CD4-positive, CD25-positive, alpha-beta regulatory T cell (primary cell): ENCODE results near the gene HIC1. TPM values are rescaled to one million over a fixed set of nuclear protein-coding genes. Genes with fewer than 3 reads are reported as not detected.

Experiments used
- ATAC-seq, 2 donors: fragments of 150-1000 bp; cut with Tn5 transposase; one replicate each; pipeline ENCODE4 v1.10.0; 2021; ENCODE audit warnings: low read depth in 2 of 2, moderate number of reproducible peaks in 2 of 2, moderate library complexity in 1 of 2
- DNase-seq, 3 donors: peaks; one replicate each; pipeline versions ENCODE4 v3.0.0 to v3.0.0-alpha.2; 2012 to 2022; ENCODE audit warnings: mixed read lengths in 1 of 3
- H3K27ac ChIP-seq: one replicate; pipeline ENCODE4 v1.7.0; 2013; ENCODE audit warnings: mild to moderate bottlenecking, low read length; ENCODE audit not compliant: insufficient read depth, poor library complexity, severe bottlenecking
- H3K27me3 ChIP-seq: one replicate; pipeline ENCODE4 v1.7.0; 2013; ENCODE audit warnings: low read length; ENCODE audit not compliant: control insufficient read depth, insufficient read depth
- H3K36me3 ChIP-seq: one replicate; pipeline ENCODE4 v1.7.0; 2013; ENCODE audit warnings: mild to moderate bottlenecking, low read length, moderate library complexity; ENCODE audit not compliant: control insufficient read depth, insufficient read depth
- H3K4me1 ChIP-seq: 2 replicates; pipeline ENCODE4 v1.7.0; 2013; ENCODE audit warnings: mild to moderate bottlenecking, low read length; ENCODE audit not compliant: insufficient read depth, control insufficient read depth, poor library complexity, severe bottlenecking
- H3K4me3 ChIP-seq: one replicate; pipeline ENCODE4 v1.7.0; 2013; ENCODE audit warnings: low read depth, mild to moderate bottlenecking, low read length, moderate library complexity
- H3K9me3 ChIP-seq, 2 experiments: 1 replicate in 1 of 2; 2 replicates in 1 of 2; pipeline ENCODE4 v1.7.0; 2013; ENCODE audit warnings: low read length in 2 of 2, mild to moderate bottlenecking in 1 of 2, moderate library complexity in 1 of 2; ENCODE audit not compliant: control insufficient read depth in 2 of 2
- H3K27ac Mint-ChIP-seq, 3 donors: one replicate each; pipeline ENCODE4 v1.8.0; 2020 to 2022; ENCODE audit warnings: mild to moderate bottlenecking in 3 of 3, mixed read lengths in 3 of 3, moderate library complexity in 2 of 3
- H3K27me3 Mint-ChIP-seq: one replicate; pipeline ENCODE4 v1.8.0; 2022; ENCODE audit warnings: mild to moderate bottlenecking, mixed read lengths
- H3K36me3 Mint-ChIP-seq: one replicate; pipeline ENCODE4 v1.8.0; 2020; ENCODE audit warnings: mixed read lengths
- H3K4me1 Mint-ChIP-seq, 4 donors: one replicate each; pipeline ENCODE4 v1.8.0; 2020 to 2022; ENCODE audit warnings: mixed read lengths in 4 of 4, mild to moderate bottlenecking in 1 of 4
- H3K4me3 Mint-ChIP-seq, 4 donors: one replicate each; pipeline ENCODE4 v1.8.0; 2020 to 2022; ENCODE audit warnings: mild to moderate bottlenecking in 4 of 4, mixed read lengths in 4 of 4, moderate library complexity in 3 of 4
- H3K9me3 Mint-ChIP-seq, 7 donors: one replicate each; pipeline ENCODE4 v1.8.0; 2020 to 2022; ENCODE audit warnings: mixed read lengths in 7 of 7, mild to moderate bottlenecking in 3 of 7, moderate library complexity in 2 of 7
- polyA plus RNA-seq, 4 donors: library from polyadenylated mRNA; unstranded; fragments of 300-500 nt; fragmentation: Illumina TruSeq; gene quantifications; one replicate each; pipeline ENCODE4 v1.2.3, GENCODE V29; 2021
- total RNA-seq: library from RNA; stranded (reverse); gene quantifications from one replicate; pipeline ENCODE4 v1.2.3, GENCODE V29; 2022

HIC1 gene
- total and polyA plus RNA-seq, 5 donors from 2014 or later, result 0.14 to 1.3 (median 0.64) TPM; not detected in 1

DNA sequence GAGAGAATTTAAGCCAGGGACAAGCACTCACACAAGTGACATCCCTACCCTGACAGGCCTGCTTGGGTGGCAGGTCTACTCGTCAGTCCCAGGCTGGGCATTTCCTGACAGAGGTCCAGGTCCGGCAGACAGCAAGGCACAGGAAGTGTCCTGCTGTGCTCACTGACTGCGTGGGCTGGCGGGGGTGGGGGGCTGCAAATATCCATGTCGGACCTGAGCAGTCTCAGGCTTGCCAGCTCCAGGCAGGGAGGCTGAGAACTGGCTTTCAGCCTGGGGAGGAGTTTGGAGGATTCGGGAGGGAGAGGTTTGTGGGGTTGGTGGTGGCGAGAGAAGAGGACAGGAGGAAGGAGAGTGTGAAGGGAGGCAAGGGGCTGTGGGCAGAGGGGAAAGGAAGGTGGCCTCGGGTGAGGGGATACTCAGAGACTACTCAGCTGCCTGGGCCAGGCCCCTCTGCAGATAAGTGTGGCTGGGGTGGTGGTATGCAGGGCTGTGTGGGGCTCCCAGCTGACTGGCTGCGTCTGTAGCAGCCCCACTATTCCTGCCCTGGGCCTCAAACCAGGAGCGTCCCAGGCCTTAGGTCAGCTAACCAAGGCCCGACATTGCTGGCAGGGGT lies 7.8 kb downstream of the HIC1 start:
- Mint-ChIP-seq H3K4me1 (peaks cover 0 to 11% (median 3%) of the 10 kb centered on the region in 4 donors), H3K4me3 (no peak overlapping the region), H3K9me3 (peaks cover 0 to 1% (median 0%) of the 10 kb centered on the region in 7 donors), H3K36me3 (peaks cover 60% of the 10 kb centered on the region), H3K27ac (no peak overlapping the region), H3K27me3 (peaks cover 25% of the 10 kb centered on the region)
- Histone ChIP-seq H3K4me1 (peaks cover 12% of the 10 kb centered on the region), H3K27me3 (no peaks in the 10 kb centered on the region), H3K4me3 (no peak overlapping the region), H3K27ac (no peak overlapping the region), H3K9me3 (no peaks in the 10 kb centered on the region), H3K36me3 (peaks cover 48% of the 10 kb centered on the region)
- no peak for ATAC-seq
- DNase-seq, result no peak

- ATAC-seq, result no peak
- Histone ChIP-seq H3K9me3 (no peaks in the 10 kb centered on the region), H3K4me3 (no peak overlapping the region), H3K36me3 (peaks cover 56% of the 10 kb centered on the region), H3K27ac (no peak overlapping the region), H3K4me1 (peaks cover 6% of the 10 kb centered on the region), H3K27me3 (no peaks in the 10 kb centered on the region)
- Mint-ChIP-seq H3K9me3 (peaks cover 0 to 1% (median 0%) of the 10 kb centered on the region in 7 donors), H3K27me3 (peaks cover 25% of the 10 kb centered on the region), H3K4me1 (peaks cover 0 to 12% (median 3%) of the 10 kb centered on the region in 4 donors), H3K4me3 (no peak overlapping the region), H3K27ac (no peak overlapping the region), H3K36me3 (peaks cover 68% of the 10 kb centered on the region)
- no peak for DNase-seq
These were observed 8.6 kb downstream of the HIC1 start for GRCh38 chr17:2063261-2064146.

- peaks cover 61% of the 10 kb centered on the region for H3K36me3 ChIP-seq
- H3K4me3 Mint-ChIP-seq, result no peak overlapping the region
These were observed 9.2 kb downstream of the HIC1 start for GRCh38 chr17:2064147-2064489.

GRCh38 chr17:2064520-2064971 lies 9.6 kb downstream of the HIC1 start:
- Histone ChIP-seq H3K36me3 (peaks cover 61% of the 10 kb centered on the region), H3K27ac (no peak overlapping the region), H3K27me3 (no peaks in the 10 kb centered on the region), H3K9me3 (no peaks in the 10 kb centered on the region), H3K4me1 (no peaks in the 10 kb centered on the region), H3K4me3 (no peak overlapping the region)
- H3K9me3 Mint-ChIP-seq, result peaks cover 0 to 1% (median 0%) of the 10 kb centered on the region in 7 donors
- DNase-seq (no peak), ATAC-seq (no peak)
- peaks cover 20% of the 10 kb centered on the region for H3K27me3 Mint-ChIP-seq
- peak overlapping the region in 1 of 4 donors; percentile 41 for H3K4me3 Mint-ChIP-seq
- peaks cover 0 to 11% (median 3%) of the 10 kb centered on the region in 4 donors for H3K4me1 Mint-ChIP-seq
- peak overlapping the region in 1 of 3 donors; percentile 52 for H3K27ac Mint-ChIP-seq
- H3K36me3 Mint-ChIP-seq, result peaks cover 74% of the 10 kb centered on the region

More at GRCh38 chr17:2064147-2064489, 9.2 kb downstream of the HIC1 start:
- H3K27me3 ChIP-seq, result no peaks in the 10 kb centered on the region
- ATAC-seq, result no peak
- peaks cover 73% of the 10 kb centered on the region for H3K36me3 Mint-ChIP-seq
- peaks cover 24% of the 10 kb centered on the region for H3K27me3 Mint-ChIP-seq
- no peaks in the 10 kb centered on the region for H3K4me1 ChIP-seq
- H3K9me3 Mint-ChIP-seq, result peaks cover 0 to 1% (median 0%) of the 10 kb centered on the region in 7 donors
- no peak overlapping the region for H3K4me3 ChIP-seq
- no peaks in the 10 kb centered on the region for H3K9me3 ChIP-seq
- no peak overlapping the region for H3K27ac Mint-ChIP-seq
- no peak for DNase-seq
- peaks cover 0 to 14% (median 3%) of the 10 kb centered on the region in 4 donors for H3K4me1 Mint-ChIP-seq
- H3K27ac ChIP-seq, result no peak overlapping the region

DNA sequence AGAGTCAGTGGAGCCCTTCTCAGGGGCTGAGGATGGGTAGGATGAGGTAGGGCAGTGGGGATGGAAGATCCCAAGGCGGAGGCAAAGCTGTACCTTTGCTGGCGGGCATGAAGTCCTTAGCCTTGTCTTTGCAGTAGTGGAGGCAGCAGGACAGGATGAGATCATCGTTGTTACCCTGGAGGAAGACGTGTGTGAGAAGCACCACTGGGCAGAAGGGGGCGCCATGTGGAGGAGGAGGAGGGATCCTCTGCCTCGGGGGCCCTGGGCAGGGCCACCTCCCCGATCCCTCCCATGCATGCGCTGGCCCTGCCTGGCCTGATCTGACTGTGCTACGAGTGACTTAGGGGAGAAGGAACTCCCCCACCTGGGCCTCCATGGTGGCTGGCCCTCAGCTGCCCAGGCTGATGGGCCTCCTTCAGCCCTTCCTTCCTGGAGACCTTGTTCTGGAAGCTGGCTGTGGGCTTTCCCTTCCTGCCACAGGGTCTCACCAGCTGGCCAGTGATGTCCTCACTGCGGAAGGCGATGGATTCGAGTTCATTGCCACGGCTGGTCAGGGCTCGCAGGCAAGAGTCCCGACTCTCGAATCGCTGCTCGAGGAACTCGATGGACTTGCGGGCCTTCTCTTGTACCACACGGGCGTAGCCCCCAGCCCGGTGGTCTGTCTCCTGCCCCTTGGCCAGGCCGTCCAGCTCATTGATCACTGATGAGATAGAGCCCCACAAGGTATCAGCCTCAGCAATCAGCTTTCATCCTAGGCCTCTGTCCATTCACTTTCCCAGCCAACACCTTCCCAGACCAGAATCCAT lies 10.3 kb downstream of the HIC1 start:
- peak; percentile 48 to 56 for ATAC-seq
- H3K27ac Mint-ChIP-seq, result no peak overlapping the region
- H3K4me1 ChIP-seq, result peaks cover 5% of the 10 kb centered on the region
- H3K4me3 Mint-ChIP-seq, result no peak overlapping the region
- H3K27me3 Mint-ChIP-seq, result peaks cover 15% of the 10 kb centered on the region
- peaks cover 0 to 1% (median 0%) of the 10 kb centered on the region in 7 donors for H3K9me3 Mint-ChIP-seq
- no peak overlapping the region for H3K4me3 ChIP-seq
- DNase-seq, result peak in 2 of 3 donors; percentile 22 to 57
- no peaks in the 10 kb centered on the region for H3K27me3 ChIP-seq
- H3K36me3 Mint-ChIP-seq, result peaks cover 80% of the 10 kb centered on the region
- peaks cover 61% of the 10 kb centered on the region for H3K36me3 ChIP-seq
- H3K4me1 Mint-ChIP-seq, result peaks cover 0 to 15% (median 4%) of the 10 kb centered on the region in 4 donors
- no peaks in the 10 kb centered on the region for H3K9me3 ChIP-seq
- H3K27ac ChIP-seq, result no peak overlapping the region

DNA sequence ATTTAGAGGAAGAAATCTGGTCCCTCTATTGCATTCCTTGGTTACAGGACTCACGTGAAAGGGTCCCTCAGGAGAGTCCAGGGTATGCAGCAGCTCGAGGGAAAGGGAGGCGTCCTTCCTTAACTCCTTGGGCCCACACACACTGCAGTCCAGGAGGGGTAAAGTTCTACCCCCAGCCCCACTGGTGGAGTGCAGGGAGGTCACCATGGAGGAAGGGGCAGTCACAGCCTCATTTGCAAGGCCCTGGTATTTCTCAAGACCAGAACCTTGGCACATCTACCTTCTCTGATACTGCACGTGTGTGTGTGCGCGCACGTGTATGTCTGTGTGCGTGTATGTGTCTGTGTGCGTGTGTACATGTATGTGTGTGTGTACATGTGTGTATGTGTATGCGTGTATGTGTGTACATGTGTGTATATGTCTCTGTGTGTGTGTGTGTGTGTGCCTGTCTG lies 11.1 kb downstream of the HIC1 start:
- Mint-ChIP-seq H3K4me3 (no peak overlapping the region), H3K27me3 (peaks cover 10% of the 10 kb centered on the region), H3K27ac (peak overlapping the region in 1 of 3 donors; percentile 57), H3K36me3 (peaks cover 74% of the 10 kb centered on the region), H3K4me1 (peaks cover 0 to 21% (median 6%) of the 10 kb centered on the region in 4 donors), H3K9me3 (peaks cover 0 to 1% (median 0%) of the 10 kb centered on the region in 7 donors)
- Histone ChIP-seq H3K36me3 (peaks cover 59% of the 10 kb centered on the region), H3K4me1 (peaks cover 12% of the 10 kb centered on the region), H3K27ac (no peak overlapping the region), H3K4me3 (no peak overlapping the region), H3K27me3 (no peaks in the 10 kb centered on the region), H3K9me3 (no peaks in the 10 kb centered on the region)
- DNase-seq (no peak), ATAC-seq (no peak)

- no peak for ATAC-seq
- Histone ChIP-seq H3K36me3 (peaks cover 63% of the 10 kb centered on the region), H3K27ac (no peak overlapping the region), H3K4me1 (peaks cover 15% of the 10 kb centered on the region), H3K9me3 (no peaks in the 10 kb centered on the region), H3K27me3 (no peaks in the 10 kb centered on the region), H3K4me3 (no peak overlapping the region)
- peaks cover 0 to 1% (median 0%) of the 10 kb centered on the region in 7 donors for H3K9me3 Mint-ChIP-seq
- peaks cover 75% of the 10 kb centered on the region for H3K36me3 Mint-ChIP-seq
- H3K4me1 Mint-ChIP-seq, result peaks cover 0 to 23% (median 10%) of the 10 kb centered on the region in 4 donors
- H3K4me3 Mint-ChIP-seq, result no peak overlapping the region
- no peak overlapping the region for H3K27ac Mint-ChIP-seq
- H3K27me3 Mint-ChIP-seq, result peaks cover 12% of the 10 kb centered on the region
- DNase-seq, result no peak
These were observed 12.2 kb downstream of the HIC1 start for GRCh38 chr17:2067048-2067561.
